ENCODE measurements around the gene FAM83G. TPM values are rescaled to one million over a fixed set of nuclear protein-coding genes. Genes with fewer than 3 reads are reported as not detected.

Gene FAM83G
- total and polyA plus RNA-seq, 2 donors (not counting 3 experiments of a cell fraction or from before 2014, with no cell fraction given): 7.0 to 10.9 TPM

DNA sequence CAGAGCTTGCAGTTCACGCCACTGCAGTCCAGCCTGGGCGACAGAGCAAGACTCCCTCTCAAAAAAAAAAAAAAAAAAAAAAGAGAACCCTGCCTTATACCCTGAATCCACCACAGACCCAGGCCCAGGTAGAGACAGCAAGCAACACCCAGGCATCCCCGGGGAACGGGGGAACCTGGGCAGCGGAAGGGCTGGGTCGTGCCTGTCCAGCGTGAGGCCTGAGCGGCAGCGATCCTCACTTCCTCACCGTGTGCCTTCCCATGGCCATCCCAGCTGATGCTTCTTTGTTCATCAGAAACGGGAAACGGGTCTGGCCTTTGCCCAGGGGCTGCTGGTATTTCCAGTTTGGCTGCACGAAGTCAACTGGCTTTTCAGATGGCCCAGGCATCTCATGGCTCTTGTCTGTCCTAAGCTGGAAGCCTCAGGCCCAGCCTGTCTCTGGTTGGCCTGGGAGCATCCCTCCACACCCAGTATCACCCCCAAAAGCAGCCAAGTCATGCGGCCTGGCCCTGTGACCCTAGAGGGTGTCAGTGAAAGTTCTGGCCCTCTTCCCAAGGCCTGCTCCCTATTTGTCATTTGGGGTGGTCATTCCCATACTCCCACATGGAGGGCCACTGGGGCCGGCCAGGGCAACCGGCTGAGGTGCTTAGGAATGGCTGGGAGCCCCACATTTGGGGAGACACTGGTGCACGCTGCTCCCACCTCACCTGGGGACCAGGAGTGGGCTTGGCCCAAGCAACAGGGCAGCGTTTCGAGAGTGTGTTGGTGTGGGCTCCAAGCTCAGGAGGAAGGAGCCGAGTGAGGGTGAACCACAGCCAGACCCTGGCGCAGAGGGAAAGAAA lies 20.1 kb downstream of the FAM83G start:
- no peak overlapping the region for H3K27ac ChIP-seq (ENCODE audit: insufficient read depth, low read depth, low read length)
- no peaks in the 10 kb centered on the region for H4K20me1 ChIP-seq (replicated peaks; ENCODE audit: control insufficient read depth, extremely low read depth, insufficient read depth, low read length)
- no peaks in the 10 kb centered on the region for H3K79me2 ChIP-seq (ENCODE audit: control insufficient read depth, insufficient read depth, low read length)
- DNase-seq (ENCODE audit: low read depth, low spot score): no peak
- no peaks in the 10 kb centered on the region for H3K9me1 ChIP-seq (replicated peaks; ENCODE audit: control insufficient read depth, extremely low read depth, insufficient read depth, low read length)
- no peak overlapping the region for H2AFZ ChIP-seq (ENCODE audit: low read depth, low read length)
- no peaks in the 10 kb centered on the region for H3K27me3 ChIP-seq (ENCODE audit: control insufficient read depth in 2 of 2, insufficient read depth in 2 of 2, low read length in 2 of 2)
- H3K9ac ChIP-seq (replicated peaks; ENCODE audit: extremely low read depth, insufficient read depth, low read length): no peak overlapping the region
- intact Hi-C loops (cut with micrococcal nuclease): no loop called here
- no peak overlapping the region for H3K4me2 ChIP-seq (ENCODE audit: insufficient read depth, low read length)
- no TSS peak for BruUV-seq (replicated peaks)
- H3K9me3 ChIP-seq (replicated peaks; ENCODE audit: control insufficient read depth, insufficient read depth, low read length): no peaks in the 10 kb centered on the region
- peaks cover 0 to 2% of the 10 kb centered on the region in 2 experiments for H3K36me3 ChIP-seq (ENCODE audit: control insufficient read depth in 2 of 2, extremely low read depth in 1 of 2, insufficient read depth in 2 of 2, low read length in 2 of 2)
- CTCF ChIA-PET: interaction anchor here (1.3 to 2.3 kb wide), 2 partner anchors 13 to 24 kb away, joined by 4 to 8 read pairs; no protein-coding TSS in a partner anchor
- POLR2A ChIA-PET: no interaction called here
- peaks cover 8% of the 10 kb centered on the region for H3K4me1 ChIP-seq (ENCODE audit: control insufficient read depth, extremely low read depth, insufficient read depth, low read length)
- no peak overlapping the region for H3K4me3 ChIP-seq (replicated peaks in 1 of 3; ENCODE audit: insufficient read depth in 1 of 3, low read depth in 1 of 3, low read length in 3 of 3)
- no peak for TF ChIP-seq POLR2AphosphoS5 (IDR thresholded peaks at IDR 0.05; ENCODE audit: insufficient read depth, low read depth, low read length)
- TF ChIP-seq JUN (IDR thresholded peaks at IDR 0.05; ENCODE audit: borderline replicate concordance, insufficient read depth, insufficient read length, low read depth): no peak
- TF ChIP-seq POLR2A (IDR thresholded peaks at IDR 0.05; ENCODE audit: low read depth, low read length): no peak
- TF ChIP-seq, protein P1, sequence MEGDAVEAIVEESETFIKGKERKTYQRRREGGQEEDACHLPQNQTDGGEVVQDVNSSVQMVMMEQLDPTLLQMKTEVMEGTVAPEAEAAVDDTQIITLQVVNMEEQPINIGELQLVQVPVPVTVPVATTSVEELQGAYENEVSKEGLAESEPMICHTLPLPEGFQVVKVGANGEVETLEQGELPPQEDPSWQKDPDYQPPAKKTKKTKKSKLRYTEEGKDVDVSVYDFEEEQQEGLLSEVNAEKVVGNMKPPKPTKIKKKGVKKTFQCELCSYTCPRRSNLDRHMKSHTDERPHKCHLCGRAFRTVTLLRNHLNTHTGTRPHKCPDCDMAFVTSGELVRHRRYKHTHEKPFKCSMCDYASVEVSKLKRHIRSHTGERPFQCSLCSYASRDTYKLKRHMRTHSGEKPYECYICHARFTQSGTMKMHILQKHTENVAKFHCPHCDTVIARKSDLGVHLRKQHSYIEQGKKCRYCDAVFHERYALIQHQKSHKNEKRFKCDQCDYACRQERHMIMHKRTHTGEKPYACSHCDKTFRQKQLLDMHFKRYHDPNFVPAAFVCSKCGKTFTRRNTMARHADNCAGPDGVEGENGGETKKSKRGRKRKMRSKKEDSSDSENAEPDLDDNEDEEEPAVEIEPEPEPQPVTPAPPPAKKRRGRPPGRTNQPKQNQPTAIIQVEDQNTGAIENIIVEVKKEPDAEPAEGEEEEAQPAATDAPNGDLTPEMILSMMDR (IDR thresholded peaks at IDR 0.05; ENCODE audit: extremely low read depth in 1 of 2, insufficient read depth in 1 of 2, low read depth in 1 of 2, low read length in 2 of 2): no peak
- no peak for TF ChIP-seq FOS (IDR thresholded peaks at IDR 0.05; ENCODE audit: borderline replicate concordance, insufficient read depth, low read length)
- no peak for FAIRE-seq
- dilution Hi-C loops (cut with MboI; ENCODE audit: extremely low pct_ligation_motif_present, low sequenced_read_pairs): no loop called here

Measured in endothelial cell of umbilical vein (primary cell).